ENCODE data around the gene CLTA.
"Not testable (repeated sequence)": the region's sequence is repeated elsewhere in the genome, so short reads cannot be mapped to it uniquely, and the experiment has no call there.

Gene CLTA

GRCh38 chr9:36239205-36239604, 48.5 kb downstream of the CLTA start:
- not testable (repeated sequence) for DNase-seq (ENCODE audit: low read depth)

- not testable (repeated sequence) for DNase-seq (ENCODE audit: low read depth)
Observed at GRCh38 chr9:36239675-36240074, 49.0 kb downstream of the CLTA start.

- DNase-seq (ENCODE audit: low read depth), result no peak
Observed at GRCh38 chr9:36245906-36246305, 55.2 kb downstream of the CLTA start.

DNA sequence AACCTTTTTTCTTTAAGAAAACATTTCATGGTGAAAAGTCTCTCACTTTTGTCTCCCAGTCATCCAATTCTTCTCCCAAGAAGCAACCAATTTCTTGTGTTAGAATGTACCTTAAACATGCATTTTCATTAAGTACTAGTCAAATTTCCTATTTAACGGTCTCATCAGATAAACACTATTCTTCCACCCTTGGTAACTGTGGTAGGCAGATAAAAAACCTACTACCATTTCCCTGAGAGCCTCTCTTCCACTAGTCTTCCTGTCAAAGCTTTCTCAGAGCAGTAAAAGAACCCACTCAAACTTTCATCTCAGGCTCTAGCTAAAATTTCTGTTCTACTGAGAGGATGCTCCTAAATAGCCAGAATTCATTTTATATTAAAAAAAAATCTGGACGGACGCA, 56.6 kb downstream of the CLTA start:
- DNase-seq (ENCODE audit: low read depth), result no peak

DNA sequence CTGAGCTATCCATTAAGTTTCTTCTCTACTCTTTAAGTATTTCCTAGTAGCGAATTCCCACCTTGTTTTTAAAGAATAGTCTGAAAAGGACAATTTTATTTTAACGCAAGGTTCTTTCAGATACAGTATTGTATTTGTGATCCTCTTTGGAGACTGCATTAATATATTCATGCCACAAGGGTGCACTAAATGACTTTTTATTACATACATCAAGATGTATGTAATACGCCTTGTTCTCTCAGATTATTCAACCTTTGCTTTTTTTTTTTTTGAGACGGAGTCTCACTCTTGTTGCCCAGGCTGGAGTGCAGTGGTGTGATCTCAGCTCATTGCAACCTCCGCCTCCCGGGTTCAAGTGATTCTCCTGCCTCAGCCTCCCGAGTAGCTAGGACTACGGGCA, 57.3 kb downstream of the CLTA start:
- DNase-seq (ENCODE audit: low read depth), result peak; percentile 74

DNA sequence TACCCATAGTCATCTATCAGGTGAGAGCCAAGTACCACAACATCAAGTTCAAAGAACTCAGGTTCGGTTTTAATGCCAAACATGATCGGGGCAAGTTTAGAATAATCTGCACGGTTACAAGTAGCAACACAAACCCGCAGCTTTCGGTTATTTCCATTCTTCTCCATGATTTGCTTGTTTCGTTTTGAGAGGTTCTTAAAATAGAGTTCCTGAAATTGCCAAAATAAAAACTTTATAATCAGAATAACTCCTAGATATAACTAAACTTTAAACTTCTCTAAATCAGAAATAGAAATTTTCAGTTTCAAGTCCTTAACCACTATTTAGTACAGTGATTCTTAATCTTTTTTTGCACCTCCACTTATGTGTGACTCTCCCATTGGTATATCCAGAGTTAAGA, 58.5 kb downstream of the CLTA start:
- DNase-seq (ENCODE audit: low read depth), result no peak

DNA sequence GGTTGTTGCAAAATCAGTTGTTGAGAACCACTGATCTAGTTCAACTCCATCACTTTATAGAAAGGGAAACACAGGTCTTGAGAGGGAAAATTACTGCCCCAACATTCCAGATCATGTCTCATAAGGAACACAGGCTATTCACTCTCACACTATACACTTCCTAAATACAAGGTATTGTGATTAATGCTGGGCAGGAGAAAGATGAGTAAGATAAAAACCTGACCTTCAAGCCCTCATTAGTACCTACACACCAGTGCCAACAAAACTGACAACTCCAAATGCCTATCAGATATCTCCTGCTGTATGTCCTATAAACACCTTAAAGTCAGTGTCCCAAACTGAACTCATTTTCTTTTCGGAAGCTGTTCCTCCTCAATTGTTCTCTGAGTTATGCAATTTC, 59.4 kb downstream of the CLTA start:
- DNase-seq (ENCODE audit: low read depth), result peak; percentile 8

GRCh38 chr9:36251428-36251827, 60.7 kb downstream of the CLTA start:
- DNase-seq (ENCODE audit: low read depth), result no peak

DNA sequence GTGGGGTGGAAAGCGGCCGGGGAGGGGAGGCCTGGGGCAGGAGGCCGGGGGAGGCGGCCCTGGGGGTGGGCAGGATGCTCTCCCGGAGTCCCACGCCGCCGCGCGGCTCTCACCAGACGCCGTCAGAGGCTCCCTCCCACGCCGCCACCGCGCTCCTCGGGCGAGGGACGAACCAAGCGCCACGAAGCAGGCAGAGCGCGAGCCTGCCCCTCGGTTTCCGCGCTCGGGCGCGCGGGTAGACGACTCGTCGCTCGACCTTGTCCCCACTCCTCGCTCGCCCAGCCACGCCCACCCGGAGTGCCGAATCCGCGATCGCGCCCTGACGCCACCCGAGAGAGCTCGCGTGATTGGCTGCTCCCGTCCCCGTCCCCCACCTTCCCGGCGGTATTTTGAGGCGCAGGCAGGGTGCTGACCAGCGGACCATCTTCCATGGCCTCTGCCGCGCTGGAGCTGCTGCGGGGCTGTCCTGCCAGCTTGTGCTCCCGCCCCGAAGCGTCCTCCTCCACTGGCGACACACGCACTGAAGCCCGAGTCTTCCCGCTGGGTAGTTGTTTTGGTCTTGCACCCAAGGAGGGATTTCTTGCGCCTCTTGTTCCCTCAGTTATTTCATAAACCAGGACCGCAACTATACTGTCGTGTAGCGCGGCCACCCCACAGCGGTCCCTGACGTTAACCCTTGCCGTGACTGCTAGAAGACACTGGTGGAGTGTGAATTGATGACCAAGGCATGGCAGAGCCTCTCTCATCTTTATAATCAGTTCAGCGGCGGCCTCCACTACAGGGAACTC, 67.7 kb downstream of the CLTA start, which contains the start of gene GNE:
Gene GNE (minus strand): TSS at position 241 of the 788 bp plus-strand sequence. CDS start 9,093 bp downstream, outside the sequence.
- DNase-seq (ENCODE audit: low read depth), result peak; percentile 97

DNA sequence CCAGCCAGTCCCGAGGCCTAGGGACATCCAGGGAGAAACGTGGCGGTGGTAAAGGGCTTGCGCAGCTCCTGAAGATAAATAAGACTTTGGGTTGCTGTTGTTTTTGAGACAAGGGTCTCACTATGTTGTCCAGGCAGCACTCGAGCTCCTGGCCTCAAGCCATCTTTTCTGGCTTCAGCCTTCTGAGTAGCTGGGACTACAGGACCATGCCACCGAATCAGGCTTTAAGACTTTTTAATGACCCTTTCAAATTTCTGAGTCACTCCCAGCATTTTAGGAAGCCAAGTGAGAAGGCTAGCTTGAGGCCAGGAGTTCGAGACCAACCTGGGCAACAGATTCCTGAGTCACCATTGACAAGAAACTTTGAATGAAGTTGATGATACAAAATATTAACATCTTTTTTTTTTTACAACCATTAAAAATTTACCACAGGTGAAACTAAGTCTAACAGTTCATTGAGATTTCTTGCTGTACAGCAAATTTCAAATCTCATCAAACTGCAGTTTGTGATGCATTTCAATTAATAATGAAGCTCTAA, 68.3 kb downstream of the CLTA start:
- peak; percentile 36 for DNase-seq (ENCODE audit: low read depth)

Measured in ELR (cell line).